SU-DHL-6 (cell line): ENCODE data around the gene TAF15.

ENCODE experiments used
- CTCF ChIP-seq: fragments of 200-600 bp; sonication (generic); IDR thresholded peaks from one replicate; pipeline ENCODE4 v1.5.1; 2017; ENCODE audit warnings: antibody characterized with exemption, mild to moderate bottlenecking, low read length, moderate library complexity; ENCODE audit not compliant: insufficient read depth, poor library complexity, severe bottlenecking
- EZH2phosphoT487 ChIP-seq: fragments of 200-600 bp; sonication (generic), shearing (Covaris generic); conservative IDR thresholded peaks from 2 replicates; pipeline ENCODE4 v1.6.1; 2018; ENCODE audit warnings: mild to moderate bottlenecking, antibody characterized with exemption, low read length, moderate library complexity, mixed read lengths

DNA sequence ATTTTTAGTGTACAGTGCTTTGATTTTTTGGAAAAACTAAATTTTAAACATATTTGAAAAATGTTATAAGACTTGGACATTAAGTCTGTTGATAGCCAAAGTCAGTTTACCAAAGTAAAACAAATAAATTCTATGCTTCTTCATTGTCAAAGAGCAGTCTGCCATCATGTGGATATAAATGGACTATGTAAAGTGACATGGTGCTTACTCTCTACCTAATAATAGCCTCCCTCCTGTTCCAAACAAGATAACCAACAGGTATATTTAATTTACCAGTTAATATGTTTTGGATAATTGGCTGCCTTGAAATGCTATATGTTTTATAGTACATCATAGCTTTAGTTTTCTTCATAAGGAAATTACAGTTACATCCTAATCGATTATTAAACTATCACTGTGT is 15.9 kb downstream of the TAF15 start:
- no peak for TF ChIP-seq CTCF
- TF ChIP-seq EZH2phosphoT487, result no peak
